Activated gamma-delta T cell (primary cell): ENCODE measurements around the gene SYT2.
"Not testable (repeated sequence)": the region's sequence is repeated elsewhere in the genome, so short reads cannot be mapped to it uniquely, and the experiment has no call there.

Experiments
- DNase-seq: peaks from one replicate; lab custom pipeline; 2025; lab: John Stamatoyannopoulos, UW
- total RNA-seq, 2 donors: gene quantifications; one replicate each; lab custom pipeline; 2026; lab: John Stamatoyannopoulos, UW

Gene SYT2
- total RNA-seq = 0.10 to 0.70 reads per million in 2 donors

DNA sequence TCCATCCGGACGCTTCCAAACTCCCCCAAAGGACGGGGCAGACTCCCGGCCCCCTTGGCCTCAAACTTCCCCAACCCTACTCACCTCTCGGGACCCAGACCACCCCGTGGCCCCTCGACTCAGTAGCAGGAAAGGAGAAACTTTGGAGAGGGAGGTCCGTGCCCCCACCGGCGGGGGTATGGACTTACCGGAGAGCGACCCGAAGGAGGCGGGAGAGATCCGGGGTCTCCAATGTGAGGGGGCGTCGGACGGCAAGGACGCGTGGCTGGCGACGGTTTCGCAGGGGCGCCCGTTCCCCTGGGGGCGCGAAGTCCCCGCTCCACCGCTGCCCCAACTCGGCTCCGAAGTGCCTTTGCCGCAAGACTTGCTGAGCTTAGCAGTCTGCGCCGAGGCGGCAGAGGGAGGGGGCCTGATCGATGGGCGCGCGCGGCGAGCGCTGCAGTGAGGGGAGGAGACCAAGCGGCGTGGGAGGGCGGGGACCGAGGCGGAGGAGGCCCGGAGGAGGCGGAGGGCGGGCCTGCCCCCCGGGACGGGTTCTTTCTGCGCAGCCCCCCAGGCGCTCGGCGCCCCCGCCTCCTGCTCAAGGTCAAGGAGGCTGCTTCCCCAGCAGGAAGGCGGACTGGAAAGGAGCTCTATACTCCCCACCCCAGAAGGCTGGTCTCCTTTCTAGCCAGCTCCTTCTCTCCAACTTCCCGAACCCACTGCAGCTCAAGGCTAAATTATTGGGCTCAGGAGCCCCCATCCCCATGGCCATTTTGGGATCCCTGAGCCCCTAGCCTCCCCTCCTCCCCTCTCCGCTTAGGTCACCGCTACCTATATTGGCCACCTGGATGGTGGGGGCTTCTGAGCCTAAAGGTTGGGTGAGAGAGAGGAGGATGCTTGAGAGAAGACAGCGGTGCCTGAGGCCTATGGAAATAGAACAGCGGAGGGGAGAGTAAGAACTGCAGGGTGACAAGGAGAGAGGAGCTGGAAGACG is at the start of gene SYT2:
SYT2 (minus strand) TSS at position 385 of the 976 bp plus-strand sequence. CDS start 104,682 bp downstream, outside the sequence.
- no peak for DNase-seq

DNA sequence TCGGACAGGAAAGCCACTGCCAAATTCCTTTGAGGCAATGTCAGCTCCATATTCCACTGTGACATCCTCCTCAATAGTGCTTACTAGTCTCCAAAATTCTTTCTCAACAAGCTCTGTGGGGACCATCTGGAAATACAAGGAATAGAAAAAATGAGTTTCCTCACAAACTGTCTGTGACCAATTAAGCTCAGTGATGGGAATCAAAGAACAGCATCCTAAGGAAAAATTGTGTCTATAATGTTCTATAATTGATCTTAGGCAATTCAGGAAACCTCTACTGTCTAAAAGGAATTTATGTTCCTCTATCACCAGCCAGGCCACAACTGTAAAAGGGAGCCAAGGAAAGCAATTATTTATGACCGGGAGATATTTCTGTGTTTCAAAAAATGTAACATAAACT is 46.1 kb upstream of the SYT2 start:
- DNase-seq = no peak

GRCh38 chr1:202754293-202754692 is 44.0 kb upstream of the SYT2 start:
- no peak for DNase-seq

GRCh38 chr1:202752774-202753173 is 42.5 kb upstream of the SYT2 start:
- no peak for DNase-seq

DNA sequence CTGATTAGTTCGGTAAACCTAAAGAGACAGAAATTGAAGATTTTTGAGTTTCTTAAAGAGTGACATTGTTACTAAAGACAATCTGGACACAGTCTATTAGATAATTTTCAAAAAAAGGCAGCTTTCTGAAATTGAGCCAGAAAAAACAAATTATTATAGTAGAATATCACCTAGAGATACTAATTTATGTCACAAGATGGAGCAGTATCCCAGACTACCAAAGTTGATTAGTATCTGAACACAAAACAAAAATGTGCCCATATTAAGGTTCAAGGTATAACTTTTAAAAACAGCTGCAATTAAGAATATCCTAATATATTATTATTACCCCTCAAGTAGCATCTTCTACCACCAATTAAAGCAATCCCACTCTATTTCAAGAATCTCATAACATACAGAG is 40.5 kb upstream of the SYT2 start:
- DNase-seq = no peak

DNA sequence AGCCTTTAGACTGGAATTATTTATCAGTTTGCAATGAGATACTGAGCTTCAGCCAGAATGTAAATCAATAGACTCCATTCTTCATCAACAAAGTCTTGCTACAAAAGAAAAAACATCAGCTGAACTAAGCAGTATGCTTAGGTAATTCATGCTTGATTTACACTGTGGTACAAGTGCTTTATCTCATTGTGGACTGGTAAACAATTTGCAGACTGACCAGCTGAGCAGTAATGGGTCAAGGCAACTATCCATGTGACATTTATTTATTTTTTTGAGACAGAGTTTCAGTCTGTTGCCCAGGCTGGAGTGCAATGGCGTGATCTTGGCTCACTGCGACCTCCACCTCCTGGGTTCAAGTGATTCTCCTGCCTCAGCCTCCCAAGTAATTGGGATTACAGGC is 39.8 kb upstream of the SYT2 start:
- DNase-seq = no peak

- DNase-seq = no peak
Measured at GRCh38 chr1:202745323-202745888, 35.2 kb upstream of the SYT2 start.

GRCh38 chr1:202744770-202745169 is 34.5 kb upstream of the SYT2 start:
- DNase-seq = not testable (repeated sequence)

DNA sequence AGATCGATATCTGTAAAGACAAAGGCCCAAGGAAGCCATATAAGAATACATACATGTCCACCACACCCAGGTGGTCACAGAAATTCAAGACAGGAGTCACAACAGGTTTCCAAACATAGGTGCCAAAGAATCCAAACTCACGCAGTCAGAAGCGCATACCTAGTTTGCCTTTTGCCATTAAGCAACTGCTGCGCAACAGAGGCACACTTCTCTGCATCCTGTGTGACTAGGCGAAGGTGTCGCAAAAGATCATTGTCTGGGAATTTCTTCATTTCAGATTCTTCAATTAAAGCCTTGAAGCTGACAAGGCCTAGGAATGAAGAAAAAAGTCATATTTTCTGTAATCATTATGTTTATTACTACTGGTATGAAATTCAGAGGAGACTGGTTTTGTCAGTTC is 32.2 kb upstream of the SYT2 start:
- DNase-seq = no peak

DNA sequence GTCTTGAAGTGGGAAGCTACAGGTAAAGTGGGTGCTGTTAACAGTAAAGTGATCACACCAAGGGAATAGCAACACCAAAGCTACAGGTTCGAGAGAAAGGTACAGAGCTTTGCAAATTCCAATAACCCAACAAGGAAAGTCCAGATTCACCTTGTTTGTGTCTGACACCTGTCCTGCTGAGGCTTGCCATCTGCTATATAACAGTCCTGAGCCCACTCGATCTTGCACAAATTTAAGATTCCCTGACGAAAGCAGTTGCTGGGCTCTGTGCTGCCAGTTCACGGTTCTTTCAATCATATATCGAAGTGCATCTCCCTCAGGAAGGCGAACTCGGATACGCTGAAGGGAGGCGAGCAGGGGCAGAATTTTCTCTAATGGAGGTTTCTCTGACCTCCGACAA is 23.0 kb upstream of the SYT2 start:
- no peak for DNase-seq

- DNase-seq = no peak
Measured at GRCh38 chr1:202728951-202729350, 18.7 kb upstream of the SYT2 start.

- DNase-seq = no peak
Measured at GRCh38 chr1:202725526-202725925, 15.3 kb upstream of the SYT2 start.

GRCh38 chr1:202723708-202724107 is 13.5 kb upstream of the SYT2 start:
- DNase-seq = no peak

GRCh38 chr1:202723046-202723445 is 12.8 kb upstream of the SYT2 start:
- not testable (repeated sequence) for DNase-seq

DNA sequence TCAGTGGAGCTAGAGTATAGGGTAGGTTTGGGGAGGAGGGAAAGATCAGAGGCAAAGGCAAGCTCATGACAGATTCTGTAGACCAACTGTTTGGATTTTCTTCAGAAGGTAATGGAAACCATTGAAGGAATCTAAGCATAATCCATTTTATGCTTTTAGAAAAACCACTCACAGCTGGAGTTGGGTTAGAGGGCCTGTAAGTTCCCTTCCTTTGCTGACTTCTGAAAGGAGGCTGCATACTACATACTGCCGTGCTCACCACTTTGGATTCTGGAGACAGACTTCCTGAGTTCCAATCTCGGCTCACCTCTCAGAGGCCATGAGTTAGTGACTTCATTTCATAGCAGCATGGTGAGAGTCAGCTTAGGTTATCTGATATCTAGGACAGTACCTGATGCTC is 6.4 kb upstream of the SYT2 start:
- no peak for DNase-seq

DNA sequence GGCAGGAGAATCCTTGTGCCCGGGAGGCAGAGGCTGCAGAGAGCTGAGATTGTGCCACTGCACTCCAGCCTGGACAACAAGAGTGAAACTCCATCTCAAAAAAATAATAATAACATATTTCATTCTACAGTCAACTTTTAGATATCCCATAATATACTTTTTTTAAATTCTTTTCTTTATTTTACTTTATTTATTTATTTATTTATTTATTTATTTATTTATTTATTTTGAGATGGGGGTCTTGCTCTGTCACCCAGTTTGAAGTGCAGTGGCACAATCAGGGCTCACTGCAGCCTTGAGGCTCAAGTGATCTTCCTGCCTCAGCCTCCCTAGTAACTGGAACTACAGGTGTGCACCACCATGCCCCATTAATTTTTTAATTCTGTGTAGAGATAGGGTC is 3.9 kb upstream of the SYT2 start:
- not testable (repeated sequence) for DNase-seq

- no peak for DNase-seq
Measured at GRCh38 chr1:202713110-202713509, 2.9 kb upstream of the SYT2 start.

- no peak for DNase-seq
Measured at GRCh38 chr1:202711949-202712635, 1.8 kb upstream of the SYT2 start.

DNA sequence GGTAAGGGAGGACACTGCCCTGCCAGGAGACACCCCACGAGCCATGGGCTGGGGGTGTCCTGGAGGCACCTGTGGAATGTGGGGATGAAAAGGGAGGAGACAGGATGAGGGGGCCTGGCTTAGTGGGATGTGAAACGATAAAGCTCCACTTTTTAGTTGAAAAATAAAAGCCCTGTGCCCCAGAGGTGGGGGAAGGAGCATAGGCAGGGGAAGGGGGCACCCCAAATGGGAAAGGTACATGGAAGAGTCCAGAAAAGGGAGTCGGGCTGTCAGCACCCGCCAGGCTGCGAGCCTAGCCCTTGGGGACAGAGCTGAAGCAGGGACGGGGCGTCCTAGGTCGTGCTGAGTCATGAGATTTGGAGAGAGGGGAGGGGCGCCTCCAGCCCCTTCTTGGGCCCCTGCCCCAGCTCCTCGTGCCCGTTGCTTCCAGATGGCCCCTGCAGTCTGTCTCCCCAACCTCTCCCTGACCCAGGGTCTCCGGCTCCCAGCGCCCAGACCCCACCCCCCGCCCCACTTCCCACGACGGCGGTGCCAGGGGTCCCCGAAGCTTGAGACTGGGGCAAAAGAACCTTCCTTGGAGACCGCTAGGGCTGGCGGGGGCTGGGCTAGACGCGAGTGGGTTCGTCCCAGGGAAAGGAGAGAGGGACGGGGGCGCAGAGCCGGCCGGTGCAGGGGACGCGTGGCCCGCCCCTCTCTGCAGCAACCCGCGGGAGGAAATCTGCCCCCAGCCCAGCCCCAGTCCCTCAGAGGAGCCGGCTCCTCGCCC is 795 bp downstream of the SYT2 start:
- no peak for DNase-seq

GRCh38 chr1:202708456-202709275 is 1.6 kb downstream of the SYT2 start:
- DNase-seq = no peak

- no peak for DNase-seq
Measured at GRCh38 chr1:202706851-202707250, 3.4 kb downstream of the SYT2 start.
